ENCODE data around the gene CHRND.

The CHRND gene

GRCh38 chr2:232488097-232488711 is 37.8 kb upstream of the CHRND start:
- no peak for DNase-seq (ENCODE audit: low spot score)

GRCh38 chr2:232488721-232489300 is 37.1 kb upstream of the CHRND start:
- DNase-seq (ENCODE audit: low spot score) = no peak

- DNase-seq (ENCODE audit: low spot score) = no peak
Measured at GRCh38 chr2:232489516-232490220, 36.3 kb upstream of the CHRND start.

- DNase-seq (ENCODE audit: low spot score) = no peak
Measured at GRCh38 chr2:232490221-232491138, 35.5 kb upstream of the CHRND start.

GRCh38 chr2:232491139-232491780 is 34.7 kb upstream of the CHRND start:
- DNase-seq (ENCODE audit: low spot score) = no peak

GRCh38 chr2:232492236-232492848 is 33.6 kb upstream of the CHRND start:
- no peak for DNase-seq (ENCODE audit: low spot score)

GRCh38 chr2:232492963-232493700 is 32.8 kb upstream of the CHRND start:
- no peak for DNase-seq (ENCODE audit: low spot score)

- DNase-seq (ENCODE audit: low spot score) = no peak
Measured at GRCh38 chr2:232493701-232494474, 32.1 kb upstream of the CHRND start.

- no peak for DNase-seq (ENCODE audit: low spot score)
Measured at GRCh38 chr2:232494542-232494941, 31.4 kb upstream of the CHRND start.

- no peak for DNase-seq (ENCODE audit: low spot score)
Measured at GRCh38 chr2:232495292-232495691, 30.7 kb upstream of the CHRND start.

- DNase-seq (ENCODE audit: low spot score) = no peak
Measured at GRCh38 chr2:232496501-232497270, 29.3 kb upstream of the CHRND start.

GRCh38 chr2:232497348-232497747 is 28.6 kb upstream of the CHRND start:
- DNase-seq (ENCODE audit: low spot score) = no peak

- no peak for DNase-seq (ENCODE audit: low spot score)
Measured at GRCh38 chr2:232498452-232498851, 27.5 kb upstream of the CHRND start.

- DNase-seq (ENCODE audit: low spot score) = no peak
Measured at GRCh38 chr2:232501331-232501771, 24.6 kb upstream of the CHRND start.

- DNase-seq (ENCODE audit: low spot score) = no peak
Measured at GRCh38 chr2:232501794-232502390, 24.1 kb upstream of the CHRND start.

GRCh38 chr2:232502511-232502910 is 23.4 kb upstream of the CHRND start:
- no peak for DNase-seq (ENCODE audit: low spot score)

GRCh38 chr2:232502911-232503808 is 22.8 kb upstream of the CHRND start:
- DNase-seq (ENCODE audit: low spot score) = no peak

All from CD4-positive, alpha-beta T cell treated with Interleukin-15 for 4 hours (primary cell).